K562 (cell line): ENCODE data around the gene PPP1R37. TPM values are rescaled to one million over a fixed set of nuclear protein-coding genes. Genes with fewer than 3 reads are reported as not detected.

ENCODE experiments used
- GTF2F1 ChIP-seq: IDR thresholded peaks from 2 replicates; pipeline ENCODE4 v1.6.1; 2011; ENCODE audit warnings: low read depth, low read length, improper control_type of control experiment
- HOXB6 ChIP-seq: fragments of 250-450 bp; sonication (Bioruptor Pico); IDR thresholded peaks from 2 replicates; pipeline ENCODE4 v1.5.1; 2022; ENCODE audit warnings: mild to moderate bottlenecking, borderline replicate concordance
- ILF3 ChIP-seq: fragments of 450-650 bp; IDR thresholded peaks from 2 replicates; pipeline ENCODE4 v1.6.1; 2018; ENCODE audit warnings: antibody characterized with exemption, mild to moderate bottlenecking, moderate library complexity, borderline replicate concordance
- NONO ChIP-seq, 2 experiments: fragments of 200-400 bp in 1 of 2; fragments of 450-650 bp in 1 of 2; formaldehyde crosslinking in 1 of 2; IDR thresholded peaks; 2 replicates each; pipeline ENCODE4 v1.6.1; 2017; ENCODE audit warnings: low read depth in 2 of 2, mild to moderate bottlenecking in 2 of 2, moderate library complexity in 2 of 2, low read length in 1 of 2
- NRF1 ChIP-seq, 2 experiments: fragments of 450-650 bp; IDR thresholded peaks in 1 of 2; conservative IDR thresholded peaks in 1 of 2; 2 replicates each; pipeline ENCODE4 v1.6.1; 2014; ENCODE audit warnings: mild to moderate bottlenecking in 2 of 2
- PHF20 ChIP-seq: fragments of 450-650 bp; IDR thresholded peaks from 2 replicates; pipeline ENCODE4 v1.6.1; 2018; ENCODE audit not compliant: partially characterized antibody
- RBM22 ChIP-seq: fragments of 200-400 bp; formaldehyde crosslinking; IDR thresholded peaks from 2 replicates; pipeline ENCODE4 v1.6.1; 2018; ENCODE audit warnings: low read length, low read depth; ENCODE audit not compliant: poor library complexity, severe bottlenecking
- TEAD1 ChIP-seq, 2 experiments: fragments of 450-650 bp in 1 of 2; sonication (generic) in 1 of 2; formaldehyde crosslinking; IDR thresholded peaks; 2 replicates each; pipeline versions ENCODE4 v1.4.0 to v1.8.0; 2020 to 2022; ENCODE audit warnings: mild to moderate bottlenecking in 2 of 2, missing genetic modification reagents in 1 of 2
- TGIF2 ChIP-seq: sonication (generic); formaldehyde crosslinking; IDR thresholded peaks from 2 replicates; pipeline ENCODE4 v1.8.1; 2022; ENCODE audit warnings: mild to moderate bottlenecking, missing genetic modification reagents, moderate library complexity
- ZNF197 ChIP-seq: fragments of 200-800 bp; sonication (Bioruptor generic); IDR thresholded peaks from 2 replicates; pipeline ENCODE4 v1.6.1; 2016; ENCODE audit warnings: low read depth, missing genetic modification characterization, missing compliant biosample characterization
- ZNF551 ChIP-seq: fragments of 250-450 bp; sonication (Bioruptor Pico); IDR thresholded peaks from 2 replicates; pipeline ENCODE4 v1.5.0; 2021; ENCODE audit warnings: mild to moderate bottlenecking, moderate library complexity
- polyA plus RNA-seq, 8 experiments: library from polyadenylated mRNA; depleted of rRNA in 4 of 8; stranded (reverse) in 5 of 8; unstranded in 3 of 8; fragments of >200 nt; fragmentation: Nextera tagmentation in 2 of 8; fragmentation: Illumina TruSeq in 1 of 8; extraction: Ambion mirVana in 2 of 8; extraction: Trizol in 1 of 8; gene quantifications; 2 replicates each; pipeline versions ENCODE4 v1.2.1 to v1.2.3, GENCODE V29; 2011 to 2014; ENCODE audit warnings: inconsistent platforms in 1 of 8, missing spikeins in 1 of 8
- total RNA-seq, 7 experiments: library from RNA; depleted of rRNA in 6 of 7; stranded (reverse); fragments of >200 nt in 6 of 7; fragmentation: Illumina TruSeq in 2 of 7; extraction: Trizol in 2 of 7; gene quantifications; 2 replicates each; pipeline versions ENCODE4 v1.2.1 to v1.2.3, GENCODE V29; 2011 to 2021; ENCODE audit warnings: low replicate concordance in 1 of 7
- TF ChIP-seq, protein P1 (sequence below): fragments of 450-650 bp; IDR thresholded peaks from 2 replicates; pipeline ENCODE4 v1.6.1; 2016; ENCODE audit warnings: antibody characterized with exemption
- TF ChIP-seq, protein P2 (sequence below): fragments of 250-450 bp; sonication (Bioruptor Pico); IDR thresholded peaks from 2 replicates; pipeline ENCODE4 v1.8.0; 2022; ENCODE audit warnings: inconsistent platforms, mild to moderate bottlenecking, moderate library complexity, borderline replicate concordance
- TF ChIP-seq, protein P3 (sequence below), 3 experiments: IDR thresholded peaks in 2 of 3; conservative IDR thresholded peaks in 1 of 3; 2 replicates each; pipeline ENCODE4 v1.5.1; 2011 to 2012; ENCODE audit warnings: low read length in 3 of 3, mild to moderate bottlenecking in 3 of 3, control low read depth in 2 of 3, improper control_type of control experiment in 1 of 3, inconsistent platforms in 1 of 3, low read depth in 1 of 3, mixed read lengths in 1 of 3, moderate library complexity in 1 of 3; ENCODE audit not compliant: insufficient read depth in 2 of 3
- TF ChIP-seq, protein P4 (sequence below): IDR thresholded peaks from 2 replicates; pipeline ENCODE4 v1.6.1; 2011; ENCODE audit warnings: borderline replicate concordance, low read depth, mild to moderate bottlenecking, moderate library complexity, low read length; ENCODE audit not compliant: insufficient read depth, poor library complexity, severe bottlenecking
- TF ChIP-seq, protein P5 (sequence below), 2 experiments: fragments of 450-650 bp; conservative IDR thresholded peaks; 2 replicates each; pipeline ENCODE4 v1.6.1; 2017; ENCODE audit warnings: mild to moderate bottlenecking in 2 of 2, moderate library complexity in 2 of 2

Gene PPP1R37
- total and polyA plus RNA-seq, 9 of the 15 experiments (the other 6 are each of a cell fraction or from before 2014, with no cell fraction given), result 0.04 to 20.3 (median 7.3) TPM

DNA sequence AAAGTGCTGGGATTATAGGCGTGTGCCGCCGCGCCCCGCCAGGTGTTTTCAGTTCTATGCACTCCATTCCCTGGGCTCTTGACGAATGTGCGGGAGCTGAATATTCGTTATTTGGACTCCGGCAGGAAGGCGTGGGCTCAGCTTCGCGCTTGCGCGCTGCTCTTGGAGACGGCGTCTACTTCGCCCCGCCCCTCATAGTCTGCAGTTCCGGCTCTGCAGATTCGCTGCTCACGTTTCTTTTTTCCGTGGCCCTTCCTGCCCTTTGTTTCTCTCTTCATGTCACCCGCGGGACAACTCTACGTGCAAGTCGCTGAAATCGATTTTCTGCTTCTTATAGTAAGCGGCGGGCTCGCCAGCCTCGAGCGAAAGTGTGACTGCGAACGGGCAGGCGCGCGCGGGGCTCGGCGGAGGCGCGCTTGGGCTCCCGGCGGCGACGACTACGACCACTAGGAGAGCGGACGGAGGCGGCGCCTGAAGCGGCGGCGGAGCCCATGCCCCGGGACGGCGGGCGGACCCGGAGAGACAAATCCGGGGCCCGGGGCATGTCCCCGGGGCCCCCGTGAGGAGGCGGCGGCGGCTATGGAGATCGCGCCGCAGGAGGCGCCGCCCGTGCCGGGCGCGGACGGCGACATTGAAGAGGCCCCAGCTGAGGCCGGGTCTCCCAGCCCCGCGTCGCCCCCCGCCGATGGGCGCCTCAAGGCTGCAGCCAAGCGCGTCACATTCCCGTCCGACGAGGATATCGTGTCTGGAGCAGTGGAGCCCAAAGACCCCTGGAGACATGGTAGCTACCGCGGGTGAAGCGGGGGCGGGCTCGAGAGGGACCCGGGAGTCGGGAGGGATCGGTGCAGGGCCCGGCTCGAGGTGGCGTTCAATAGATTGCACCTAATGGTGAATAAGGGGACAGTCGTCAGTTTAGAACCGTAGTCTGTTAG lies at the start of gene PPP1R37 (continued):
- TF ChIP-seq, protein P1, sequence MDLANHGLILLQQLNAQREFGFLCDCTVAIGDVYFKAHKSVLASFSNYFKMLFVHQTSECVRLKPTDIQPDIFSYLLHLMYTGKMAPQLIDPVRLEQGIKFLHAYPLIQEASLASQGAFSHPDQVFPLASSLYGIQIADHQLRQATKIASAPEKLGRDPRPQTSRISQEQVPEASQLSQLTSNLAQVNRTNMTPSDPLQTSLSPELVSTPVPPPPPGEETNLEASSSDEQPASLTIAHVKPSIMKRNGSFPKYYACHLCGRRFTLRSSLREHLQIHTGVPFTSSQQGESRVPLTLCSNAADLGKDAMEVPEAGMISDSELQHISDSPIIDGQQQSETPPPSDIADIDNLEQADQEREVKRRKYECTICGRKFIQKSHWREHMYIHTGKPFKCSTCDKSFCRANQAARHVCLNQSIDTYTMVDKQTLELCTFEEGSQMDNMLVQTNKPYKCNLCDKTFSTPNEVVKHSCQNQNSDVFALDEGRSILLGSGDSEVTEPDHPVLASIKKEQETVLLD, result peak; percentile 90
- no peak for TF ChIP-seq ZNF551
- TF ChIP-seq, protein P2, sequence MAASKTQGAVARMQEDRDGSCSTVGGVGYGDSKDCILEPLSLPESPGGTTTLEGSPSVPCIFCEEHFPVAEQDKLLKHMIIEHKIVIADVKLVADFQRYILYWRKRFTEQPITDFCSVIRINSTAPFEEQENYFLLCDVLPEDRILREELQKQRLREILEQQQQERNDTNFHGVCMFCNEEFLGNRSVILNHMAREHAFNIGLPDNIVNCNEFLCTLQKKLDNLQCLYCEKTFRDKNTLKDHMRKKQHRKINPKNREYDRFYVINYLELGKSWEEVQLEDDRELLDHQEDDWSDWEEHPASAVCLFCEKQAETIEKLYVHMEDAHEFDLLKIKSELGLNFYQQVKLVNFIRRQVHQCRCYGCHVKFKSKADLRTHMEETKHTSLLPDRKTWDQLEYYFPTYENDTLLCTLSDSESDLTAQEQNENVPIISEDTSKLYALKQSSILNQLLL (CRISPR knock-in tag), result no peak
- peak; percentile 83 for TF ChIP-seq RBM22
- no peak for TF ChIP-seq ILF3
- no peak for TF ChIP-seq HOXB6 (CRISPR knock-in tag)
- TF ChIP-seq TEAD1 (CRISPR knock-in tag; IDR thresholded peaks at IDR 0.05), result peak; percentile 40 to 93; a peak in 3 of 4 replicates
- TF ChIP-seq NRF1 (conservative IDR thresholded peaks at IDR 0.05 in 1 of 2, IDR thresholded peaks at IDR 0.05 in 1 of 2), result peak; percentile 92 to 94
- TF ChIP-seq, protein P3, sequence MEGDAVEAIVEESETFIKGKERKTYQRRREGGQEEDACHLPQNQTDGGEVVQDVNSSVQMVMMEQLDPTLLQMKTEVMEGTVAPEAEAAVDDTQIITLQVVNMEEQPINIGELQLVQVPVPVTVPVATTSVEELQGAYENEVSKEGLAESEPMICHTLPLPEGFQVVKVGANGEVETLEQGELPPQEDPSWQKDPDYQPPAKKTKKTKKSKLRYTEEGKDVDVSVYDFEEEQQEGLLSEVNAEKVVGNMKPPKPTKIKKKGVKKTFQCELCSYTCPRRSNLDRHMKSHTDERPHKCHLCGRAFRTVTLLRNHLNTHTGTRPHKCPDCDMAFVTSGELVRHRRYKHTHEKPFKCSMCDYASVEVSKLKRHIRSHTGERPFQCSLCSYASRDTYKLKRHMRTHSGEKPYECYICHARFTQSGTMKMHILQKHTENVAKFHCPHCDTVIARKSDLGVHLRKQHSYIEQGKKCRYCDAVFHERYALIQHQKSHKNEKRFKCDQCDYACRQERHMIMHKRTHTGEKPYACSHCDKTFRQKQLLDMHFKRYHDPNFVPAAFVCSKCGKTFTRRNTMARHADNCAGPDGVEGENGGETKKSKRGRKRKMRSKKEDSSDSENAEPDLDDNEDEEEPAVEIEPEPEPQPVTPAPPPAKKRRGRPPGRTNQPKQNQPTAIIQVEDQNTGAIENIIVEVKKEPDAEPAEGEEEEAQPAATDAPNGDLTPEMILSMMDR (IDR thresholded peaks at IDR 0.05 in 2 of 3, conservative IDR thresholded peaks at IDR 0.05 in 1 of 3; ENCODE audit: insufficient read depth in 2 of 3, low read depth in 1 of 3, low read length in 3 of 3), result peak in 1 of 3 experiments; percentile 11; a peak in 4 of 6 replicates
- TF ChIP-seq, protein P4, sequence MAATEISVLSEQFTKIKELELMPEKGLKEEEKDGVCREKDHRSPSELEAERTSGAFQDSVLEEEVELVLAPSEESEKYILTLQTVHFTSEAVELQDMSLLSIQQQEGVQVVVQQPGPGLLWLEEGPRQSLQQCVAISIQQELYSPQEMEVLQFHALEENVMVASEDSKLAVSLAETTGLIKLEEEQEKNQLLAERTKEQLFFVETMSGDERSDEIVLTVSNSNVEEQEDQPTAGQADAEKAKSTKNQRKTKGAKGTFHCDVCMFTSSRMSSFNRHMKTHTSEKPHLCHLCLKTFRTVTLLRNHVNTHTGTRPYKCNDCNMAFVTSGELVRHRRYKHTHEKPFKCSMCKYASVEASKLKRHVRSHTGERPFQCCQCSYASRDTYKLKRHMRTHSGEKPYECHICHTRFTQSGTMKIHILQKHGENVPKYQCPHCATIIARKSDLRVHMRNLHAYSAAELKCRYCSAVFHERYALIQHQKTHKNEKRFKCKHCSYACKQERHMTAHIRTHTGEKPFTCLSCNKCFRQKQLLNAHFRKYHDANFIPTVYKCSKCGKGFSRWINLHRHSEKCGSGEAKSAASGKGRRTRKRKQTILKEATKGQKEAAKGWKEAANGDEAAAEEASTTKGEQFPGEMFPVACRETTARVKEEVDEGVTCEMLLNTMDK, result peak; percentile 62
- peak; percentile 38; the same call in 1 of the 2 replicates for TF ChIP-seq TGIF2 (CRISPR knock-in tag)
- TF ChIP-seq GTF2F1, result no peak
- TF ChIP-seq NONO (IDR thresholded peaks at IDR 0.05; ENCODE audit: low read depth in 2 of 2, low read length in 1 of 2), result 0 out of 4 replicates have a peak, but pooled peaks of 1 of the 2 experiments have one; percentile 45
- peak; percentile 76 for TF ChIP-seq PHF20
- TF ChIP-seq ZNF197 (CRISPR knock-in tag), result 0 out of 2 replicates have a peak, but pooled peaks have one; percentile 60
- TF ChIP-seq, protein P5, sequence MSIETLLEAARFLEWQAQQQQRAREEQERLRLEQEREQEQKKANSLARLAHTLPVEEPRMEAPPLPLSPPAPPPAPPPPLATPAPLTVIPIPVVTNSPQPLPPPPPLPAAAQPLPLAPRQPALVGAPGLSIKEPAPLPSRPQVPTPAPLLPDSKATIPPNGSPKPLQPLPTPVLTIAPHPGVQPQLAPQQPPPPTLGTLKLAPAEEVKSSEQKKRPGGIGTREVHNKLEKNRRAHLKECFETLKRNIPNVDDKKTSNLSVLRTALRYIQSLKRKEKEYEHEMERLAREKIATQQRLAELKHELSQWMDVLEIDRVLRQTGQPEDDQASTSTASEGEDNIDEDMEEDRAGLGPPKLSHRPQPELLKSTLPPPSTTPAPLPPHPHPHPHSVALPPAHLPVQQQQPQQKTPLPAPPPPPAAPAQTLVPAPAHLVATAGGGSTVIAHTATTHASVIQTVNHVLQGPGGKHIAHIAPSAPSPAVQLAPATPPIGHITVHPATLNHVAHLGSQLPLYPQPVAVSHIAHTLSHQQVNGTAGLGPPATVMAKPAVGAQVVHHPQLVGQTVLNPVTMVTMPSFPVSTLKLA (conservative IDR thresholded peaks at IDR 0.05), result peak; percentile 94 to 98
